Placental epithelial cell (primary cell): ENCODE data around the gene FAM241A. TPM values are rescaled to one million over a fixed set of nuclear protein-coding genes. Genes with fewer than 3 reads are reported as not detected.

ENCODE experiments used
- total RNA-seq: library from RNA; depleted of rRNA; stranded (reverse); fragments of >200 nt; gene quantifications from 2 replicates; pipeline ENCODE4 v1.2.3, GENCODE V29; 2012

FAM241A gene
- total RNA-seq = 0.39 and 0.98 TPM in 2 replicates

GRCh38 chr4:112145326-112145789, at the start of gene FAM241A:
Gene FAM241A (plus strand): TSS chr4:112145454. CDS start chr4:112145581, 127 bp downstream.

GRCh38 chr4:112231779-112232713, 86.8 kb downstream of the FAM241A start, which contains the start of gene AP1AR:
Gene AP1AR (plus strand): TSS chr4:112231787. CDS start chr4:112232092, 305 bp downstream.

Other genes starting within 250 kb of the FAM241A start
- 9.8 and 13.0 TPM in 2 replicates for gene AP1AR, start 86.3 kb downstream of the FAM241A start, total RNA-seq
- 3.3 and 5.1 TPM in 2 replicates for gene TIFA, start 140.4 kb downstream of the FAM241A start, total RNA-seq
- gene ALPK1, start 151.9 kb downstream of the FAM241A start, total RNA-seq = 16.5 and 20.0 TPM in 2 replicates